GM12878 (cell line): ENCODE data around the gene CTSA. TPM values are rescaled to one million over a fixed set of nuclear protein-coding genes. Genes with fewer than 3 reads are reported as not detected.

Source experiments
- ASH2L ChIP-seq: fragments of 300-600, 200-600 bp; sonication (generic); IDR thresholded peaks from 2 replicates; pipeline ENCODE4 v1.6.1; 2017; ENCODE audit warnings: low read depth, mild to moderate bottlenecking, borderline replicate concordance
- BMI1 ChIP-seq: fragments of 450-650 bp; IDR thresholded peaks from 2 replicates; pipeline ENCODE4 v1.6.1; 2016; ENCODE audit warnings: mild to moderate bottlenecking, moderate library complexity, borderline replicate concordance
- CHD4 ChIP-seq: fragments of 200-600 bp; sonication (generic); IDR thresholded peaks from 2 replicates; pipeline ENCODE4 v1.6.1; 2016; ENCODE audit warnings: mild to moderate bottlenecking
- CREM ChIP-seq: IDR thresholded peaks from 2 replicates; pipeline ENCODE4 v1.6.1; 2014; ENCODE audit warnings: antibody characterized with exemption, low read depth
- DPF2 ChIP-seq: fragments of 450-650 bp; IDR thresholded peaks from 2 replicates; pipeline ENCODE4 v1.6.1; 2017; ENCODE audit warnings: mild to moderate bottlenecking
- EGR1 ChIP-seq, 2 experiments: IDR thresholded peaks; 1 replicate in 1 of 2; 2 replicates in 1 of 2; pipeline ENCODE4 v1.6.1; 2011 to 2012; ENCODE audit warnings: low read depth in 2 of 2, low read length in 2 of 2, borderline replicate concordance in 1 of 2, mild to moderate bottlenecking in 1 of 2, moderate library complexity in 1 of 2
- FOS ChIP-seq: IDR thresholded peaks from 3 replicates; pipeline ENCODE4 v1.6.1; 2011; ENCODE audit warnings: borderline replicate concordance; ENCODE audit not compliant: insufficient read length; ENCODE audit errors: extremely low read depth
- FOXM1 ChIP-seq: IDR thresholded peaks from 2 replicates; pipeline ENCODE4 v1.6.1; 2012; ENCODE audit warnings: low read depth, mild to moderate bottlenecking, inconsistent platforms, low read length, moderate library complexity
- JUNB ChIP-seq: IDR thresholded peaks from 2 replicates; pipeline ENCODE4 v1.6.1; 2016; ENCODE audit warnings: antibody characterized with exemption, mild to moderate bottlenecking
- MEF2B ChIP-seq: fragments of 450-650 bp; IDR thresholded peaks from 2 replicates; pipeline ENCODE4 v1.6.1; 2018; ENCODE audit warnings: mild to moderate bottlenecking, moderate library complexity; ENCODE audit not compliant: partially characterized antibody, poor library complexity, severe bottlenecking
- MYC ChIP-seq: IDR thresholded peaks from 2 replicates; pipeline ENCODE4 v1.6.1; 2011; ENCODE audit warnings: mild to moderate bottlenecking, low read length, moderate library complexity, inconsistent platforms; ENCODE audit not compliant: insufficient read depth, insufficient replicate concordance, insufficient read length, severe bottlenecking
- NR2F1 ChIP-seq: fragments of 450-650 bp; conservative IDR thresholded peaks from 2 replicates; pipeline ENCODE4 v1.6.1; 2017; ENCODE audit warnings: mild to moderate bottlenecking
- NRF1 ChIP-seq: conservative IDR thresholded peaks from 2 replicates; pipeline ENCODE4 v1.6.1; 2011; ENCODE audit warnings: mild to moderate bottlenecking, low read depth, low read length, improper control_type of control experiment
- POLR2A ChIP-seq: IDR thresholded peaks from 2 replicates; pipeline ENCODE4 v1.6.1; 2011; ENCODE audit warnings: low read depth, mild to moderate bottlenecking, low read length
- RELA ChIP-seq: fragments of 450-650 bp; IDR thresholded peaks from 2 replicates; pipeline ENCODE4 v1.8.0; 2014; ENCODE audit warnings: borderline replicate concordance; ENCODE audit not compliant: partially characterized antibody
- SIX5 ChIP-seq: IDR thresholded peaks from 2 replicates; pipeline ENCODE4 v1.6.1; 2011; ENCODE audit warnings: mild to moderate bottlenecking, low read depth, low read length, moderate library complexity; ENCODE audit not compliant: severe bottlenecking
- SP1 ChIP-seq: IDR thresholded peaks from one replicate; pipeline ENCODE4 v1.6.1; 2011; ENCODE audit warnings: low read depth, low read length
- SREBF1 ChIP-seq: IDR thresholded peaks from 2 replicates; pipeline ENCODE4 v1.6.1; 2012; ENCODE audit warnings: mild to moderate bottlenecking, low read length
- STAT1 ChIP-seq: fragments of 450-650 bp; conservative IDR thresholded peaks from 2 replicates; pipeline ENCODE4 v1.6.1; 2014; ENCODE audit warnings: antibody characterized with exemption, mild to moderate bottlenecking
- SUZ12 ChIP-seq: fragments of 200-600 bp; sonication (generic); IDR thresholded peaks from one replicate; pipeline ENCODE4 v1.6.1; 2018; ENCODE audit warnings: antibody characterized with exemption, mild to moderate bottlenecking; ENCODE audit not compliant: unreplicated experiment
- TARDBP ChIP-seq: IDR thresholded peaks from 2 replicates; pipeline ENCODE4 v1.6.1; 2016; ENCODE audit warnings: borderline replicate concordance
- ZNF24 ChIP-seq: fragments of 450-650 bp; IDR thresholded peaks from 2 replicates; pipeline ENCODE4 v1.6.1; 2017; ENCODE audit warnings: antibody characterized with exemption, mild to moderate bottlenecking
- ZSCAN29 ChIP-seq: fragments of 450-650 bp; IDR thresholded peaks from 2 replicates; pipeline ENCODE4 v1.6.1; 2017; ENCODE audit warnings: mild to moderate bottlenecking, moderate library complexity
- polyA plus RNA-seq, 11 experiments: library from polyadenylated mRNA; depleted of rRNA in 4 of 11; unstranded in 6 of 11; stranded (reverse) in 5 of 11; fragments of >200 nt; fragmentation: Nextera tagmentation in 4 of 11; fragmentation: Illumina TruSeq in 1 of 11; extraction: Ambion mirVana in 4 of 11; extraction: Trizol in 1 of 11; gene quantifications; 1 replicate in 1 of 11; 2 replicates in 10 of 11; pipeline versions ENCODE4 v1.2.1 to v1.2.3, GENCODE V29; 2011 to 2016; ENCODE audit warnings: inconsistent platforms in 2 of 11, missing spikeins in 2 of 11, low read depth in 1 of 11
- total RNA-seq, 4 experiments: library from RNA; depleted of rRNA in 3 of 4; stranded (reverse); fragments of >200 nt in 3 of 4; fragmentation: Illumina TruSeq in 1 of 4; extraction: Trizol in 1 of 4; gene quantifications; 2 replicates each; pipeline versions ENCODE4 v1.2.1 to v1.2.3, GENCODE V29; 2013 to 2021
- TF ChIP-seq, protein P1 (sequence below): IDR thresholded peaks from 2 replicates; pipeline ENCODE4 v1.6.1; 2012; ENCODE audit warnings: low read length, inconsistent platforms
- TF ChIP-seq, protein P2 (sequence below): IDR thresholded peaks from 2 replicates; pipeline ENCODE4 v1.6.1; 2011; ENCODE audit warnings: low read depth, low read length, improper control_type of control experiment, borderline replicate concordance
- TF ChIP-seq, protein P3 (sequence below): fragments of 450-650 bp; IDR thresholded peaks from 2 replicates; pipeline ENCODE4 v1.6.1; 2016; ENCODE audit warnings: mild to moderate bottlenecking
- TF ChIP-seq, protein P4 (sequence below): fragments of 450-650 bp; IDR thresholded peaks from 2 replicates; pipeline ENCODE4 v1.6.1; 2017; ENCODE audit warnings: mild to moderate bottlenecking, low read depth, inconsistent platforms; ENCODE audit not compliant: poor library complexity, severe bottlenecking

CTSA gene
- total and polyA plus RNA-seq, 10 of the 15 experiments (the other 5 are each of a cell fraction or from before 2014, with no cell fraction given) = 7.1 to 67.0 (median 36.2) TPM

DNA sequence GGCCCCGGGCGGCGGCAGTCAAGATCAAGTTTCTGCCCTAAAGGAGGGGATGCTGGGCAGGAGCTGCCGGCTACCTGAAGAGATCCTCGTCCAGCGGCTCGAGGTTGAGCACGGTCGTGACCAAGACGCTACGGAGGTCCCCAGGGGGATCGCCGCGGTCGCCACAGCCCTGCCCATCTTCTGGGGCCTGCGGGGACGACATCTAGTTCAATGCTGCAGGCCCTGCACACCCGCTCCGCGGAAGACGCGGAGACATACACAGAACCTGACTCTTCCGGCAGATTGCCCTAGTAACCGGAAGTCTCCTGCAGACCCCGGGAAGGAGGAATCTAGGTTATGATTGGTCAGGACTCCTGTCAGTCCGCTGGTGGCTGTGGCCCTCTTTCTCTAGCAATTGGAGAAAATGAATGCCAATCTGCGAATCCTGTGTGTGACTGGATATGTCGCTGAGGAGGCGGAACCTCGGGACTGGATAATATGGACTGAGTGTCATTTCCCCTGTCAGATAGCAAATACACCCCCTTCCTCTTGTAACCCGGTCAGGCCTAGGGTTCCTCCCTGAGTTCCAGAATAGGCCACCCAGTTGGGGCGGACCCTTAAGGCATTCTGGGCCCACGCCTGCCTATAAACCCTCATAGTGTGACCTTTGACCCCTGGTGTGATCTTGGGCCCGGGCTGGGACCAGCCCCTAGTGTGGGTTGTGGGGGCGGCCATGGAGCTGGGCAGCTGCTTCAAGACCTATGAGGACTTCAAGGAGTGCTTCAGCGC lies 33.8 kb upstream of the CTSA start, which contains the start of the genes ACOT8 and ZSWIM3 (continued):
- TF ChIP-seq SUZ12 (no peak), RELA (peak; percentile 26), BMI1 (no peak), NRF1 (no peak), MEF2B (no peak), STAT1 (no peak), FOS (peak; percentile 97), NR2F1 (peak; percentile 100), JUNB (no peak), CHD4 (no peak), TARDBP (no peak), DPF2 (peak; percentile 100), ZNF24 (no peak), ASH2L (no peak), POLR2A (peak; percentile 91), MYC (no peak), SREBF1 (peak; percentile 44; the same call in 1 of the 2 replicates), SIX5 (no peak), SP1 (peak; percentile 100), CREM (peak; percentile 45; the same call in 1 of the 2 replicates), EGR1 (IDR thresholded peaks at IDR 0.05; ENCODE audit: borderline replicate concordance in 1 of 2, low read depth in 2 of 2, low read length in 2 of 2) (0 out of 3 replicates have a peak, but pooled peaks of 1 of the 2 experiments have one; percentile 6), ZSCAN29 (no peak), FOXM1 (peak; percentile 47; the same call in 1 of the 2 replicates)
- TF ChIP-seq, protein P1, sequence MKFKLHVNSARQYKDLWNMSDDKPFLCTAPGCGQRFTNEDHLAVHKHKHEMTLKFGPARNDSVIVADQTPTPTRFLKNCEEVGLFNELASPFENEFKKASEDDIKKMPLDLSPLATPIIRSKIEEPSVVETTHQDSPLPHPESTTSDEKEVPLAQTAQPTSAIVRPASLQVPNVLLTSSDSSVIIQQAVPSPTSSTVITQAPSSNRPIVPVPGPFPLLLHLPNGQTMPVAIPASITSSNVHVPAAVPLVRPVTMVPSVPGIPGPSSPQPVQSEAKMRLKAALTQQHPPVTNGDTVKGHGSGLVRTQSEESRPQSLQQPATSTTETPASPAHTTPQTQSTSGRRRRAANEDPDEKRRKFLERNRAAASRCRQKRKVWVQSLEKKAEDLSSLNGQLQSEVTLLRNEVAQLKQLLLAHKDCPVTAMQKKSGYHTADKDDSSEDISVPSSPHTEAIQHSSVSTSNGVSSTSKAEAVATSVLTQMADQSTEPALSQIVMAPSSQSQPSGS = no peak
- TF ChIP-seq, protein P2, sequence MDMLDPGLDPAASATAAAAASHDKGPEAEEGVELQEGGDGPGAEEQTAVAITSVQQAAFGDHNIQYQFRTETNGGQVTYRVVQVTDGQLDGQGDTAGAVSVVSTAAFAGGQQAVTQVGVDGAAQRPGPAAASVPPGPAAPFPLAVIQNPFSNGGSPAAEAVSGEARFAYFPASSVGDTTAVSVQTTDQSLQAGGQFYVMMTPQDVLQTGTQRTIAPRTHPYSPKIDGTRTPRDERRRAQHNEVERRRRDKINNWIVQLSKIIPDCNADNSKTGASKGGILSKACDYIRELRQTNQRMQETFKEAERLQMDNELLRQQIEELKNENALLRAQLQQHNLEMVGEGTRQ = no peak
- TF ChIP-seq, protein P3, sequence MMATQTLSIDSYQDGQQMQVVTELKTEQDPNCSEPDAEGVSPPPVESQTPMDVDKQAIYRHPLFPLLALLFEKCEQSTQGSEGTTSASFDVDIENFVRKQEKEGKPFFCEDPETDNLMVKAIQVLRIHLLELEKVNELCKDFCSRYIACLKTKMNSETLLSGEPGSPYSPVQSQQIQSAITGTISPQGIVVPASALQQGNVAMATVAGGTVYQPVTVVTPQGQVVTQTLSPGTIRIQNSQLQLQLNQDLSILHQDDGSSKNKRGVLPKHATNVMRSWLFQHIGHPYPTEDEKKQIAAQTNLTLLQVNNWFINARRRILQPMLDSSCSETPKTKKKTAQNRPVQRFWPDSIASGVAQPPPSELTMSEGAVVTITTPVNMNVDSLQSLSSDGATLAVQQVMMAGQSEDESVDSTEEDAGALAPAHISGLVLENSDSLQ = peak; percentile 100
- TF ChIP-seq, protein P4, sequence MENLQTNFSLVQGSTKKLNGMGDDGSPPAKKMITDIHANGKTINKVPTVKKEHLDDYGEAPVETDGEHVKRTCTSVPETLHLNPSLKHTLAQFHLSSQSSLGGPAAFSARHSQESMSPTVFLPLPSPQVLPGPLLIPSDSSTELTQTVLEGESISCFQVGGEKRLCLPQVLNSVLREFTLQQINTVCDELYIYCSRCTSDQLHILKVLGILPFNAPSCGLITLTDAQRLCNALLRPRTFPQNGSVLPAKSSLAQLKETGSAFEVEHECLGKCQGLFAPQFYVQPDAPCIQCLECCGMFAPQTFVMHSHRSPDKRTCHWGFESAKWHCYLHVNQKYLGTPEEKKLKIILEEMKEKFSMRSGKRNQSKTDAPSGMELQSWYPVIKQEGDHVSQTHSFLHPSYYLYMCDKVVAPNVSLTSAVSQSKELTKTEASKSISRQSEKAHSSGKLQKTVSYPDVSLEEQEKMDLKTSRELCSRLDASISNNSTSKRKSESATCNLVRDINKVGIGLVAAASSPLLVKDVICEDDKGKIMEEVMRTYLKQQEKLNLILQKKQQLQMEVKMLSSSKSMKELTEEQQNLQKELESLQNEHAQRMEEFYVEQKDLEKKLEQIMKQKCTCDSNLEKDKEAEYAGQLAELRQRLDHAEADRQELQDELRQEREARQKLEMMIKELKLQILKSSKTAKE = peak; percentile 98
